ENCODE data around the gene LAMA3.

DNA sequence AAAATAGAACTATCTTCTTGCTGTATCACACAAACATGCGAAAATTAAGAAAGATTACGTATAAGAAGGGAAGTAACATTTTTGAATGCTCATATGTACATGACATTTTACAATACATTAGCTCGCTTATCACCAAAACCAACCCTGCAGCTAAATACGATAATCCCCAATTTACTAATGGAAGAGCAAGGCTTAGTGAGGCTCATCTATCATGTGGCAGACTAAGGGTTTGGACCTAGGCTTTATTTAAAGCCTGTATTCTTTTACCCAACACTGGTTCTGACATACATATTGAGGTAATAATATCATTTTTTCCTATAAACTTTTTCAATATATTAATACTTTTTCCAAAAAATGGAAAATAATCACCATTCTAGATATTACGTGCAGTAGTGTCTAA lies 208.5 kb downstream of the LAMA3 start:
- TF ChIP-seq CTCF (IDR thresholded peaks at IDR 0.05), result no peak
- no peak for TF ChIP-seq POLR2A (IDR thresholded peaks at IDR 0.05)

Measured in Peyer's patch (tissue), 4 donors.